HG03025 (cell line): ENCODE results near the gene CORO1A.
"Not testable (repeated sequence)": the region's sequence is repeated elsewhere in the genome, so short reads cannot be mapped to it uniquely, and the experiment has no call there.

Experiments
- ATAC-seq: cut with Tn5 transposase; IDR thresholded peaks from one replicate; pipeline ENCODE4 v1.9.1; 2021; ENCODE audit warnings: mild to moderate bottlenecking, moderate library complexity; ENCODE audit not compliant: unreplicated experiment, low FRiP score

The CORO1A gene

GRCh38 chr16:30199049-30199448 is 15.6 kb downstream of the CORO1A start, which contains the start of gene SULT1A3:
Gene SULT1A3 (plus strand): TSS chr16:30199255. CDS start chr16:30200729, 1,474 bp downstream.
- ATAC-seq, result not testable (repeated sequence)

DNA sequence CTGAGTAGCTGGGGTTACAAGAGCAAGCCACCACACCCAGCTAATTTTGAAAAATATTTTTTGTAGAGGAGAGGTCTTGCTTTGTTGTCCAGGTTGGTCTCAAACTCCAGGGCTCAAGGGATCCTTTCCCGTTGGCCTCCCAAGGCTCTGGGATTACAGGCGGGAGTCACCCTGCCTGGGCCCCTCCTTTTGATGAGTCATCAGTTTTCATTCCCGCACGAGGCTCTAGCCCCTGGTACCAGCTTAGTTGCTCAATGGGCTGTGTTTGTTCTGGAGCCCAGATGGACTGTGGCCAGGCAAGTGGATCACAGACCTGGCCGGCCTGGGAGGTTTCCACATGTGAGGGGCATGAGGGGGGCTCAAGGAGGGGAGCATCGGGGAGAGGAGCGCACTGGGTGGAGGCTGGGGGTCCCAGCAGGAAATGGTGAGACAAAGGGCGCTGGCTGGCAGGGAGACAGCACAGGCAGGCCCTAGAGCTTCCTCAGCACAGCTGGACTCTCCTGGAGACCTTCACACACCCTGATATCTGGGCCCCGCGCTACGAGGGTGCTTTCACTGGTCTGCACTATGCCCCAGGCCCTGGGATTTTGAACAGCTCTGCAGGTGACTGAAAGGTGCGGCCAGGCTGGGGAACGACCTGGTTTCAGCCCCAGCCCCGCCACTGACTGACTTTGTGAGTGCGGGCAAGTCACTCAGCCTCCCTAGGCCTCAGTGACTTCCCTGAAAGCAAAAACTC is 16.4 kb downstream of the CORO1A start:
- ATAC-seq, result not testable (repeated sequence)

DNA sequence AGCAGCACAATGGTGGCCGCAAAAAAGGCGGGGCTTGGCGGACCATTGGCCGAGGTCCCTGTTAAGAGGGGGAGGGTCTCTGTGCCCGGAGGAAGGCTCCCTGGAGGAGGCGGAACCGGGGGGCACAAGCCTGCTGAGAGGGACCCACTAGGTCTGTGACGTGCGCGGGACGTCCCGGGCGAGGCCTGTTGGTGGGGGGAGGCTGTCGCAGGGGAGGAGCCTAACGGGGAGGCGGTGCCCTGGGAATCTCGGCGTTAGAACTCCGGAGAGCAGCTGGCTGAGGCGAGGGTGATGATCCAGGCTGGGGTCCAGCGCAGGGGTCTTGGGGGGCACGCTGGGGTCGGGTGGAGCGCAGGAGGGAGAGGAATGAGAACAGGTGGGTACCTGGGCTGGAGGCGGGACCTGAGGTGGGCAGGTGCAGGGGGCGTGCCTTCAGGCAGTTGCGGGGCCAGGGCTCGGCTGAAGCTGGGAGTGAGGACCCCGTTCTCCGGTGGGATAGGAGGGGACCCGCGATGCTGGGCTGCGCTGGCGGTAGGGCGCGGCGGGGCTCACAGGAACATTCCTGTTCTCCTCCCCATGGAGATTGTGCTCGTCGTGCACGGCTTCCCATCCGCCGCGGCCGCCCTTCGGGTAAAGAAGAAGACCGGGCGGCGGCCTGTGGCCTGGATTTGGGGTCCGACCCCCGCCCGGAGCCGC is 22.3 kb downstream of the CORO1A start:
- not testable (repeated sequence) for ATAC-seq

GRCh38 chr16:30206252-30206651 is 22.9 kb downstream of the CORO1A start:
- ATAC-seq, result not testable (repeated sequence)

DNA sequence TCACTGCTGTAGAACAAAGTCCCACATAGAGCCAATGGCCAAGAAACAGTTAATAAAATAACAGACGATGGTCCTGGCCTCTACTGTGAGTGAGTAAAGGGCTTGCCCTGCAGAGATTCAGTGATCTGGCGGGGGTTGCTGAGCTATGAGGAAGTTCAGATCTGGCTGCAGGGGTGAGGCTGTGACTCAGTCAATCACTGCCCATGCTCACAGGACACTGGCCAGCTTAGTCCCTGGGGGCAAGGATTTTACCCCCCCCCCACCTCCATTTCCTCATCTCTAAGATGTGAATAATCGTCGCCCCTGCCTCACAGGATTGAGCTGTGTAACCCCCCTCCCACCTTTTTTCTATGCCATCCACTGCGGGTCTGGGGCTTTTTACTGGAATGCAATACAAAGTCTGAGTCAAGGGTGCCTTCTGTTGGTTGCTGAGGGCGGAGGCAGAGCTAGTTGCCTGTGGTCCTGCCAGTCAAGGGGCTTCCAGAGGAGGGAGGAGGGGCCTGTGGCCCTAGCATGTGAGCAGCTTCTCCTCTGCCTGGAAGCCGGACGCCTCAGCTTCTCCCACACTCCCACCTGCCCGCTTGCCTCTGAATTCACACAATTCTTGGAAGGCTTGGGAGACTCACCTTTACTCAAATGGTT is 23.8 kb downstream of the CORO1A start:
- not testable (repeated sequence) for ATAC-seq

DNA sequence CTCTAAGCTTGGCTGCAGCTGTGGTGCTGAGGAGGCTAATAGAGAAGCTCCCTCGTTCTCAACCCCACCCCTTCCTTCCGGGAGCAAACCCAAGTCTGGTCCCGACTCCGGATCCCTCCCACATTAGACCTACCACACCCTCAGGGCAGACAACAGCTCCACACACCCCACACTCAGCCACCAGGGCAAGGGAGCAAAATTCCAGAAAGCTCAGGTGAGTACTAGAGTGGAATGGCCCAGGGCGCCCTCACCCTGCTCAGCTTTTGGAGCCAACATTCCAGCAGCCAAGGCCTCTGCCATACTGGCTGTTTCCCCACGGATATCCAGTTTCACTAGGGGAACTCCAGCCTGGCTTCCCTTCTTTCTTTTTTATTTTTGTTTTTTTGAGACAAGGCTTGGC is 25.6 kb downstream of the CORO1A start:
- not testable (repeated sequence) for ATAC-seq

GRCh38 chr16:30211414-30211813 is 28.0 kb downstream of the CORO1A start:
- not testable (repeated sequence) for ATAC-seq

DNA sequence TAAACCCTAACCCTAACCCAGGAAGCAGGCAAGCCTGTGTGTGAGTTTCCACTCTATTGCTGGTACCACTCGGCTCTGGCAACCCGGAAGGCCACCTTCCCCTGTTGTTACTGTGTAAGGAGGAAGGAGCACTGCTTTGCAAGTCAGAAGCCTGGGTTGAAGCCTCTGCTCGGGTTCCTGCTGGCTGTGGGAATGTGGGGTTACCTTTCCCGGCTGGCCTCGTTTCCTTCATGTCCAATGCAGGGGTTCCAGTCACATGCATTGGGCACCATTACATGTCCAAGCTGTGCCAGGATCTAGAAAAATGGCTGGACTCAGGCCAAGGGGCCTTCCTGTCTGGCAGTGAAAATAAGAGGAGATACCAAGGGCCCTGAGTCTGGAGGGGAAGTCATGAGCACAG is 33.7 kb downstream of the CORO1A start:
- ATAC-seq, result not testable (repeated sequence)
